Vagina (tissue), 2 donors: Measurements from ENCODE around the gene ABCA13.

Experiments
- CTCF ChIP-seq, 3 experiments: fragments of 450-650 bp in 2 of 3; fragments of 200-600 bp in 1 of 3; sonication (generic) in 1 of 3; IDR thresholded peaks; one replicate each; pipeline ENCODE4 v1.5.1; 2017 to 2019; ENCODE audit warnings: antibody characterized with exemption in 3 of 3, mild to moderate bottlenecking in 2 of 3, moderate library complexity in 2 of 3
- POLR2A ChIP-seq, 2 donors: fragments of 450-650 bp; IDR thresholded peaks; one replicate each; pipeline ENCODE4 v1.6.1; 2017; ENCODE audit warnings: antibody characterized with exemption in 2 of 2, mild to moderate bottlenecking in 2 of 2, moderate library complexity in 2 of 2
- POLR2AphosphoS5 ChIP-seq, 2 donors: sonication (generic); formaldehyde crosslinking; IDR thresholded peaks; one replicate each; pipeline ENCODE4 v1.9.0; 2017; ENCODE audit warnings: antibody characterized with exemption in 2 of 2, mild to moderate bottlenecking in 2 of 2, low read depth in 1 of 2; ENCODE audit not compliant: insufficient read depth in 1 of 2

DNA sequence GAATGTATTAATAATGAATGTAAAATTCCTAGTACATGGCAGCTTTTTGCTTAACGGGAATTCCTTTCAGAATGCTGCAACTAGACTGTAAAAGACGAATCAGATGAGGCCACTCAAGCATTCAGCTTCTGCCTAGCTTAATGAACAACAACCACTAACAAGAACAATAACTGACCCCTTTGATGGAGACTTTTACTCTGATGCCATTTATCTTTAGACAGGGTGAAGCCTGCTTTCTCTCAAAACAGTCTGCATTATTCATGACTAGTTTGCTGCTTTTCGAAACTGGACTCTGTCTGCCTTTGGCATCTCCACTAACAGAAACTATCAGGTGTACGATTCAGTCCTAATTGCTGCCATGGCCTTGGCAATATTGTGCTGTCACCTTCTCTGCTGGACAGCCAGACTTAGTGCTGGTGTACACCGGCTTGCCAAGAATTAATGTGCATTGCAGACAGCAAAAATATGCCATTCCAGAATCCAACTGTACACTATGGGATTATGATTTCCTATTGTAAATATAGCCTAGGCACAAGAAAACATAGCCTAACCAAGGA, 457.6 kb downstream of the ABCA13 start:
- TF ChIP-seq CTCF (IDR thresholded peaks at IDR 0.05) = no peak
- no peak for TF ChIP-seq POLR2A (IDR thresholded peaks at IDR 0.05)
- no peak for TF ChIP-seq POLR2AphosphoS5 (IDR thresholded peaks at IDR 0.05; ENCODE audit: insufficient read depth in 1 of 2, low read depth in 1 of 2)
